AG08396 (cell line): ENCODE measurements around the gene GALNS.
"Not testable (repeated sequence)": the region's sequence is repeated elsewhere in the genome, so short reads cannot be mapped to it uniquely, and the experiment has no call there.

ENCODE experiments used
- DNase-seq: peaks from one replicate; pipeline ENCODE4 v3.0.0; 2012; ENCODE audit warnings: low spot score, mixed read lengths

The GALNS gene

DNA sequence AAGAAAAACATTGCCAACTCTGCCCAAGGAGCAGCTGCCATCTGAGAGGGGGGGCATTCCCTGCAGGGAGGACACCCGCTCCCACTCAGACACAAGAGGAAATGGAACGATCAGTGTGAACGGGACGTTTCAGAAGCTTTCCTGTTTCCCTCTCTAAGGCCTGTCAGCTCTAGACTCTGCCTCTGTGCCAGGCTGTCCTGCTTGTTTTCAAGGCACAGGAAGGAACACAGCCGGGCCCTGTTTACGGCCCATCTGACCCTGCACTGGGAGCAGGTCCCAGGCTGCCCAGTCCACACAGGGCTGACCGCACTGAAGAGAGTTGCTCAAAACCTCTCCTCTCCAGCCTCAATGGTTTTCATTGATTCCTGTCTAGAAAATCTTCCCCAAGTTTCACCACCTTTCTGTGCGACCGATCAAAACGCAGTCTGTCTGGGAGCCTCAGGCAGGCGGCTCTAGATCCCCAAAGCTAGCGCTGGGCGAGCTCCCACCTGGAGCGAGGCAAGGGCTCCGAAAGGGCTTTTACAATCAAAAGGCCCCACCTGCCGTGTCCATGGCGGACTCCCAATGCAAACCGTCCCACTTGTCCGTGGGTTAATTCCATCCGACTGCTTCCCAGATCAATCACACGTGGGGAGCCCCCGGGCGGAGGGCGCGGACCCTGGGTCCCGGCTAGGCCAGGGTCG, 73.2 kb downstream of the GALNS start:
- no peak for DNase-seq

DNA sequence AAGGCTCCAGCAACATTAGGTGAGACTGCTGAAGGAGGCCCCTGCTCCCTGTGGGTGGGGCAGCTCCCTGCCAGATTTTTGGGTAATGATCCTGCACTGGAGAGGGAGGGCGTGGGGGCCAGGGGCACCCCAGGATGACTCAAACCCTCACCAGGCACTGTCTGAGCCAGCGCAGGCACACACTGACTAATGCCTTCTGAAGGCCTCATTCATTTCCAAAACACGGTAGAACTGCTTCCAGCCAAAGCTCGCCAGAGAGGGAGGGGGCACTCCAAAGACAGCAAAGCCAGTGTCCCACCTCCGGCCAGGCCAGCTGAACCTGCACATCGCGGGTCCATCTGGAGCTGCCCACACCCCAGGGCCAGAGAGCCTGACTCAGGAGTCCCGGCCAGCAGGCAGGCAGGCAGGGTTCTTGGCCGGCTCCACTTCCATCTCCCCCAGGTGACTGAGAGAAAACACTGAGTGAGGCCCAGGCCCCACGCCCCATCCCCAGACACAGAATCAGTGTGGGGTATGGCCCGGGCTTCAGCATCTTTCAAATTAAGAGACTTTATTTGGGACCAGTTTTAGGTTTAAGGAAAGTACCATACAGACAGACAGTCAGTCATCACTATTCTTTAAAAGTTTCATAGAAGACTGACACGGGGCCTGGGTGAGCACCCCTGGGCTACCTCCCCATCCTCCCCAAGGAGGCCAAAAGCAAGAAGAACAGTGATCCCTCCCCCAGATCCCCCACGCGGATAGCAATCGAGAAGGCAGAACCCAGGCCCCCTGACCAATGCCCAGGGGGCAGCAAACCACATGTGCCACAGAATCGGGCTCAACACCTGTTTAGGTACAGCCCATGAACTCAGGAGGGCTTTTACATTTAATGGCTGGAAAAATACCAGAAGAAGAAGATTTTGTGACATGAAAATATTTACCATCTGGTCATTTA, 74.0 kb downstream of the GALNS start:
- DNase-seq, result peak; percentile 88

DNA sequence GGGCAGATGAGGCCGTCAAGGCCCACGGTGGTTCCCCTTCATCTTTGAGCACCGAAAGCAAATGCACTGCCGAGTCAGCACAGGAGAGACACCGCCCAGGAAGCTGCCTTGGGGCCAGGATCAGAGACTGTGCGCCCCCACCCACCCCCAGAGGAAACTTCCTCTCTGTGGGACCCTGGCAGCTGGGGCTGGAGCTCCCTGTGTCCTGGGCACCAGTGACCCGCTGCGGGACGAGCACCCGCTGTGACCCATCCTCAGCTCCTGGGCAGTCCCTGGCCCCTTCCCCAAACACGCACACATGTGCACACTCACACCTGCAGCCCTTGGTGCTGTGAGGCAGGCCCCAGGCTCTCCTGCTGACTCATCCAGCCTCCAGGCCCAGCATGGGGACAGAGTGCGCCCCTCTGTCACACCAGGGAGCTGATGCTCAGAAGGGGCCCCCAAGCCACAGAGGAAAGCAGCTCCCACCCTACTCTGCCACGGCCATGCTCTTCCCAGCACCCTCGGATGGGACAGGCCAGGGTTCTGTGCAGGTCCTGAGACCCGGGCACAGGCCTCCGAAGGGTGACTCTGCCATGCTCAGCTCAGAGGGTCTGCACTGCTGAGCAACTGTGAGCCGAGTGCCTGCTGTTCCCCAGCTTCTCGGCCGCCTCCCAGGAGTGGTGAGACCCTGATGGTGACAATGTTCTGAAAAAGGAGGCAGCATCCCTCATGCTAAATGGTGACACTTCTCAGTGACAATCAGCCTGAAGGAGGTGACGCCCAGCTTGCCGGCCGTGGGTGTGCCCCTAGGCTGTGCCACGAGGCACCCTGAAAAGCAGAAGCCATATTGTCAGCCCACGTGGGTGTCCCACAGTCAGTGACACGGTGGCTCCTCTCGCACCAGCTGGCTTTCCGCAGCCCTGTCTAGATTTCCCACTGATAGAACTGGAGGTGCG, 75.3 kb downstream of the GALNS start:
- DNase-seq, result no peak

DNA sequence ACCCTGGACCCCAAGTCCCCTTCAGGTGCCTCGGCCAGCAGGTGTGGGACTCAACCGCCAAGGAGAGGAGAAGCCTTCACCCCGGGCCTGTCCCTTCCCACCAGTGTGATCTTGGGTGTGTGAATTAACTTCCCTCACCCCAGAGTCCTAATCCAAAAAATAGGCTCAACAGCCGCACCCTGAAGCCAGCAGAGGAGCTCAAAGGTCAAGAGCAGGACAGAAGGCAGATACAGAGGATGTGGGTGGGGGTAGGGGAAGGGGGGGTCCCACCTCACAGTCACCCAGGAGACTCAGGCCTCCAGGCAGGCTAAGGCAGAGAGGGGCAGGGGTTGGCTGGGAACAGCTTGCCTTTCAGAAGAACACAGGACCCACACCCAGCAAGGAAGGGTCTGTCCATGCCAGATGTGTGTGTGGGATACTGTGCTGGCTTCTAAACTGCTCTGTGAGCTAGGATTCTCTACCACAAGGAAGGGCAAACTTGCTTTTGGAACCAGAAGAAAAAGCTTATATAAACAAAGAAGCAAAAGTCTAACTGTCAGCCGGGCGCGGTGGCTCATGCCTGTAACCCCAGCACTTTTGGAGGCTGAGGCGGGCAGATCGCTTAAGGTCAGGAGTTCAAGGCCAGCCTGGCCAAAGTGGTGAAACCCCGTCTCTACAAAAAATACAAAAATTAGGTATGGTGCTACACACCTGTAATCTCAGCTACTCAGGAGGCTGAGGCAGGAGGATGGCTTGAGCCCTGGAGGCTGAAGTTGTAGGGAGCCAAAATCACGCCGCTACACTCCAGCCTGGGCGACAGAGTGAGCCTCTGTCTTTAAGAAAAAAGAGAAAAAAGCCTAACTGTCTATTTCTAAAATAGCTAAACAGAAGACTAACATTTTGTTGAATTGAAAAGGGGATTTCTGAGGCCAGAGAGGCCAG, 76.3 kb downstream of the GALNS start:
- DNase-seq, result no peak

DNA sequence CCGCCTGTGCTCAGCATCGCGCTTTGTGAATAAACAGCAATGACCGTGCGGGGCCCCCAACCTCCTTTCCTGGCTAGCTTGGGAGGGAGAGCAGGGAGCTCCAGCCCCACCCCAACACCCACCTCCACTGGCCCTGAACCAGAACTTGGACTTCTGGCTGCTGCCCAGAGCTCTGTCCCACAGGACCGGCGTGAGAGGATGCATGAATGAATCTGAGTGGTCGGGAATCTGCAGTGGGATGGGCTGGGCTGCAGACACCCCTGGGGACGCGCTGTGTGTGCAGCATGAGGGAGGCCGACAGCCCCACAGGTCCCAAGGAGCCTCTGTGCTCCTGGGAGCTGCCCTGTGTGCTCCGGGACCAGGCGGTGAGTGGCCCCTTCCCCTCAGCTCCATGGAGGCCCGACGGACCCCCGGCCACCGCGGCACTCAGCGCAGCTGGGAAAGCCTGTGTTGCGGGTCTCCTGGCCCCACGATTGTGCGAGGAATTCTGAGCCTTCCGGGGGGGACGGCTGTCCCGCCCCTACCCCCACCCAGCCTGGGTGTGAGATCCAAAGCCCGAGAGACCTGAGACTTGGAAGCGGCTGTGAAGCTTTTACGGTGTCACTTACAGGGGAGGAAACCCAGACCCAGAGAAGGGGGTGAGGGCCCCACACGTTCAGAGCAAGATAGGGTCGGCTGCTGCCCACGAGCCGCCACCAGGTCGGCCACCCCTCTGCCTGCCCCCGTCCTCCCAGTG, 77.2 kb downstream of the GALNS start:
- DNase-seq, result no peak

DNA sequence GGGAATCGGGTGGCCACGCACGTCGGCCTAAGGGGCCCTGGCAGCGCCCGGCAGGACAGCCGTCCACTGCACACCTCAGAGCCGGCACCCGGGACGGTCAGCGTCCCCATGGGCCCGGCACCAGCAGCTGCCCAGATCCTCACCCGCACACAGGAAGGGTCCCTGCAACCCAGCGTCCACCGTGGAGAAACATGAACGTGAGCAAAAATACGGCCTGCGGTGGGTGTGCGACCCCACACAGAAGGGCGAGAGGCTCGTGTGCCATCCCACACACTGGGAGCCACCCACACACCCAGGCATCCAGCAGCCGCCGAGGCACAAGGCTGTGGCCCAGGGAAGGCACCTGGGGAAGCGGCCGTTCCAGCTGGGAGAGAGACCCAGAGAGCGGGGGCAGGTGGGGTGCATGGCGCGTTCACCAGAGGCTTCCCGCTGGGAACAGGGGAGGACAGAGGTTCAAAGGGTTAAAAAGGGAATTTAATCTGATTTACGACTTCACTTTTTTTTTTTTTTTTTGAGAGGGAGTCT, 78.1 kb downstream of the GALNS start:
- DNase-seq, result no peak

DNA sequence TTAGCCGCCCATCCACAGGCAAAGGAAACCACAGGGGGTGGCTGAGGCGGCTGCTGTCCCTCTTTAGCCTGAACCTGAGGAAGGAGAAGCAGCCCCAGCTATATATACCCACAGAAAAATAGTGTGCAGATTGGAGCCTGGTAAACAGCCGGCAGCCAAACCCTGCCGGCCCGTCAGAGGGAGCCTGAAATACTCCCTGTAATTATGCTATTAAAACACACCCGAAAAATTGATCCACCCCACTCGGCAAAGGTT, 78.5 kb downstream of the GALNS start:
- no peak for DNase-seq

DNA sequence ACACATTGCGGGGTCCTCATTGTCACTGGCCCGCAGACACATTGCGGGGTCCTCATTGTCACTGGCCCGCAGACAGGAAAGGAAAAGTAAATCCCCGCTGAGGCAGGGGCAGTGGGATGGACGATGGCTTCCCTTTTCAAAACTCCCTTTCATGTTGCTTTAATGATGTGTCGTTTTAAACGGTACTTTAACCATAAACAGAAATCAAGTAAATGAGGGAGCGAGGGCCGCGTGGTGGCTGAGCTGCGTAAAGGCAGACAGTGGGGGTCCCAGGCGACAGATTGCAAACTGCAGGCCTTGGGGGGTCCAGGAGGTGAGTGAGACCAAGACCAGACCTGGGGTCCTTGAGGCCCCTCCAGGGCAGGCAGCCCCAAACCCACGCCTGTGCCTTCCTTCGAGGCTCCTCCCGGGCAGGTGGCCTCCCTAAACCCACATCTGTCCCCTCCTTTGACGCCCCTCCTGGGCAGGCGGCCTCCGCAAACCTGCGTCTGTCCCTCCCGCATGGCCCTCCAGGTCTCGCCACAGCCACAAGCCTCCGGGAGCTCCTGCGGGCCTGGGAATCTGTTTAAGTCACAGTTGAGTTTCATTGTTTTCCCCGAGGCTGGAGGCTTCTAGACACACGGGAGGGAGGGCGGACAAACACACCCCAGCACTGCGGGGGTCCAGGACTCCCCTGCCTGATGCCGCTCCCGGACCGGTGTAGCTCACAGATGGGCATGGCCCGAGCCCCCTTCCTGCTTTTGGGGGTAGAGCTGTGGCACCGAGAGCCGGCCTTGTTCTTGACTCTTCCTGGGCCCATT, 79.1 kb downstream of the GALNS start:
- no peak for DNase-seq

DNA sequence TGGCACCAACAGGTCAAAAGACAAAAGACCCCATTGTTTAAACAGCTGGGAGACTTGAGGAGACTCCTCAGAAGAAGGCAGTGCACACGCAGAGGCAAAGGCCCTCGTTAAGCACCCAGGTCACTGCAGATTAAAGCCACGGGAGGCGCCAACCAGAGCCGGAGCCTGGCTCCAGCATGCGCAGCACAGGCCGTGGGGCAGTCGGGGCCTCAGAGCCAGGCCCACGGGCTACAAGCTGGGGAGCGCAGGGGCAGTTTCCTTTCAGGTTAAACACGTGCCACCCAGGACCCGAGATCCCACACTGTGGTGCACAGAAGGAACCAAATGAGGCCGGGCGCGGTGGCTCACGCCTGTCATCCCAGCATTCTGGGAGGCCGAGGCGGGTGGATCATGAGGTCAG, 80.9 kb downstream of the GALNS start:
- DNase-seq, result no peak

DNA sequence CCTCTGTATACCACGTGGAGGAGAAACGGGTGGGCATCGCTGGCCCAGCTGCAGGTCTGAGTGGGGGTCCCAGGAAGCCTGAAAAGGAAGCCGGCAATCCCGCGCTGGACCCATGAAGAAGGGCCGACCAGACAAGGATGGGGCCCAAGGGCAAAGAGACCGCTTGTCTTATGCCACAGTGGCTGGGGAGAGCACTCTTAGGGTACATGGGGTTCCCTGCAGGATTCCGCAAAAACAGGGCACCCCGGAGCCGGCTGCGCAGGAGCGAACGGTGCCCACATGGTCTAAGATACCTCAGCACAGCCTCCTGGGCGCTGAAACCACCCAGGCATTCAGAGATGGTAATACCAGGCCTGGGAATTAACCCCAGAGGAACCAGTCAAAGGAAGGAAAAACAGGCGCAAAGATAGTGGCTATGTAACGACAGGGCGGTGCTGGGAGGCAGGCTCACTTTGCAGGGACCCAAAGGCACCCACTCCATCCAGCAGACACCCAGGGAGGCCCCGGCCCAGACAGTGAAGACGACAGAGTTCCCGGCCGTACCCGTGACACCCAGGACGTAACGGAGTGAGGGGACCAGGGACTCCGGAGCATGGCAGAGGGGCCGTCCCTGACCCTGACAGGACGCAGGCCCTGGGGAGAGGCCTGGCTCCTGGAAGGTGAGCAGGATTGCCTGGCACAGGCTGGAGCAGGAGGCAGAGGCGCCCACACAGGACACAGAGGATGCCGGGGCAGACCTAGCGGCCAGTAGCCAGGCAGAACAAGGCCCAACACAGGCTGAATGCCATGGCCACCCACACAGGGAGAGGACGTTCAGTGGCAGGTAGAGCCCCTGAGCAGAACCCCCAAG, 82.0 kb downstream of the GALNS start:
- no peak for DNase-seq

DNA sequence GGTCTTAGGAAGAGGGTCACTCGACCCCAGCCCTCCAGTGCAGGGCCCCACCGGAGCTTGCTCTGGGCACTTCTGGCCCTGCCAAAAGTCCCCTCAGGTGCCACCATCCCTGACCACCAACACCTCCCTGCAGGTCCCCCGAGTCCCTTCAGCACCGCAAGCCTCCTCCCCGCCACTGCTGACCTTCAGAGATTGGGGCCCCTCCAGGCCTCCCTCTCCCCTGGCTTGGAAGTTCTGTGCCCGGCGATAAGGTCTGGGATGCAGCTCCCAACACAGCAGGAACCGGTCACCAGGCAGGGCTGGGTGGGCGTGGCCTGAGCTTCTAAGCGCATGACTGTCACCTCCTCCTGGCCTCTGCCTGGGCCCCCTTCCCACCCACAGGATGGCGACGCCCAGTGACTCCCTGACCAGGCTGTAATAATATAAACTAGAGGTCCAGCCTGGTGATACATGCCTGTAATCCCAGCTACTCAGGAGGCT, 82.9 kb downstream of the GALNS start:
- DNase-seq, result peak; percentile 85

DNA sequence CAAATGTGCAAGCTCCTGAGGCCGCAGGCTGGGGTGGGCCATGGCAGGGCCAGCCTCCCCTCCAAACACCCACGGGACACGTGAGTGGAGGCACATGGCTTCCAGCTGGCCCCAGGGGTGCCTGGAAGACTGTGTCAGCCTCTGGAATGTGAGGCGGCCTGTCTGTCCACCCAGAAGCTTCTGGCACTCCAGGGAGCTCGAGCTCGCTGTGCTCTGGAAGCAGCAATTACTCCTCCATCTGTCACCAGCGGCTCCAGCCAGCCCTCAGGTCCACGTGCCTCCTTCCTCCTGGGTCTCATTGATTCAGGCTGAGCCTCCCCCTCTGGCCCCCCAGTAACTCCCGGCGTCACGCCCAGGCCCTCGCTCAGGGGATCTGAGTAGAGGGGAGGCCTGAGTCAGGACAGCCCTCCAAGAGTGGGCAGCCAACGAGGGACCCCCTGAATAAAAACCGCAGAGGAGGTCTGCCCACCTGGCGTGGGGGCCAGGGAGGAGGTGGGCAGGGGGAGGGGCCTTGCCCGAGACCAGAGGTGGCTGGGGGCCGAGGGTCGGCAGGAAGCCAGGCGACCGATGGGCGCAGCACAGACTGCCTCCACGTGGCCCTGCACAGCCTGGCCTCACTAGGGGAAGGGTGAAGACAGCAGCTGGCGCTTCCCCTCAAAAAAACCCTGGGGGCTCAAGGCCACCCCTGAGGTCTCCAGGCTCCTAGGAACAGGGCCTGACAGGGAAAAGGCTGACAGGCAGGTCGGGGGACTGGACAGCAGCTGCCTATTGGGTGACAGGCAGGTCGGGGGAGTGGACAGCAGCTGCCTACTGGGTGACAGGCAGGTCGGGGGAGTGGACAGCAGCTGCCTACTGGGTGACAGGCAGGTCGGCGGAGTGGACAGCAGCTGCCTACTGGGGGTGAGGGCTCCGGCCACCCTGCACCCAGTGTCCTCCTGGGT, 83.6 kb downstream of the GALNS start:
- peak; percentile 94 for DNase-seq

DNA sequence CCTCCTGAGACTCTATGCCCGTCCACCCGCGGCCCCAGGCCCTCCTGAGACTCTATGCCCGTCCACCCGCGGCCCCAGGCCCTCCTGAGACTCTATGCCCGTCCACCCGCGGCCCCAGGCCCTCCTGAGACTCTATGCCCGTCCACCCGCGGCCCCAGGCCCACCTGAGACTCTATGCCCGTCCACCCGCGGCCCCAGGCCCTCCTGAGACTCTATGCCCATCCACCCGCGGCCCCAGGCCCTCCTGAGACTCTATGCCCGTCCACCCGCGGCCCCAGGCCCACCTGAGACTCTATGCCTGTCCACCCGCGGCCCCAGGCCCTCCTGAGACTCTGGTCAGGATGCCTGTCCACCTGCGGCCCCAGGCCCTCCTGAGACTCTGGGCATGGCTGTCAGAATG, 85.0 kb downstream of the GALNS start:
- not testable (repeated sequence) for DNase-seq

DNA sequence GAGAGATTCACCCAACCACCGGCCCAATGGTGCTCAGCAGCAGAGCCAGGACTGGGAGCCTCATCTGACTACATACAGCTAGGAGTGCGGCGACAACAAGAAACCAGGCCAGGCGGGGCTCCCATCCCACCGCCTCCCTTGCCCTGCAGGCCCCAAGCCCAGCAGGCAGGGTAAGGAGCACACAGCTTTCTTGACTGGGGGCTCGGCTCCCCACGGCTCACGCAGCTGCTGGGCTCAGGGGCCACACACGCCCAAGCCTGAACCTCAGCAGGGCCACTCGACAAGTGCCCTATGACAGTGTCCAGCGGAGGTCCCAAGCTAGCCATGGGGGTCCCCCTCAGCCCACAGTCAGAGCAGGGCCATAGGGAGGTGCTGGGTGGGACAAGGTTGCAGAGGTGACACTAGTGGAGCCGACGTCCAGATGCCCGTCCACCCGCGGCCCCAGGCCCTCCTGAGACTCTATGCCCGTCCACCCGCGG, 85.4 kb downstream of the GALNS start:
- no peak for DNase-seq

DNA sequence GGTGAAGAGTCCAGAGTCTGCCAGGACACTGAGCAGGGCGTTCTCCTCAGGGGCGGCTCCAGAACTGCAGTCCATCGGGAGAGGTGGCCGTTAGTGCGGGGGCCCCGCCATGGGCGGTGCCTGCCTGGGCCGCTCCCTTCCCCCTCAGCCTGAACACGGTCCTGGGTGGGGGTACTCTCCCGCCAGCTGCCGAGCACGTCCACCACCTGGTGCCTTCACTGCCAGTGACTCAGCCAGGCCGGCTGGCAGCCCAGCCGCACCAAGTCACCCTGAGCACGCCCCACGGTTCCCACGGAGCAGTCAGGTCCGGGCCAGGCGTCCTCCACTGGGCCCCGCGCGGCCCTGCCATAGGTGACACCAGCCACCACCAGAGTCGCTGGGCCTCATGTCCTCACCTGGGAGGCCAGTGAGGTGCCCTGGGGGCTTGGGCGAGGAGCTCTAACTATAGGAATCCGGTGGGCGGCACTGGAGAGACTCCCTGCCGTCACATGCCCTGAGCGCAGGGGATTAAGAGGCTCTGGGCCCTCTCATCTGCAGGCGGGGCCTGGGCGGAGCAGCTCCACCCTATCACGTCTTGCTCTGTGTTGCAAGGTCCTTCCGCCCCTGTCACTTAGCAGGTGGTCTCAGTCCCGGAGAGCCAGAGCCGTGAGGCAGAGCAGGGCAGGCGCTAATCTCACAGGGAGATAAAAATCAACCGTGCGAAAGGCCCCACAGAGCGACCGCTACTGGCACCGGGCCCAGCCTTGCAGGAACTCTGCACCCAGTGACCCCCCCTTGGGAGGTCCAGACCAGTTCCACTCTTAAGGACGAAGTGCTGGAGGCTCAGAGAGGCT, 86.1 kb downstream of the GALNS start:
- DNase-seq, result no peak
